HCT116 (cell line): ENCODE results near the gene HOTAIR. TPM values are rescaled to one million over a fixed set of nuclear protein-coding genes. Genes with fewer than 3 reads are reported as not detected.

Experiments
- ATAC-seq: fragments of 200-7000 bp; cut with Tn5 transposase; 2 replicates; pipeline ENCODE4 v1.9.1; 2020; ENCODE audit warnings: mild to moderate bottlenecking, moderate library complexity
- BruUV-seq: library from RNA; stranded (reverse); fragments of 400-500 nt; replicated peaks from 2 replicates; lab custom pipeline; 2021; lab: Mats Ljungman, UMichigan
- CTCF ChIA-PET: fragments of 300-600 bp; sonication (Branson Sonifier 250); formaldehyde crosslinking; loops from one replicate; lab custom pipeline; 2021; ENCODE audit warnings: antibody characterized with exemption; lab: Charles Lee
- POLR2A ChIA-PET: fragments of 300-600, 350-600 bp; sonication (Branson Sonifier 250); formaldehyde crosslinking; loops from one replicate; lab custom pipeline; 2021; ENCODE audit warnings: antibody characterized with exemption; lab: Charles Lee
- RAD21 ChIA-PET, 2 experiments: fragments of 300-600 bp; sonication (Branson Sonifier 250); formaldehyde crosslinking; loops; one replicate each; lab custom pipeline; 2023; ENCODE audit warnings: low total read pairs in 2 of 2; ENCODE audit not compliant: uncharacterized antibody in 2 of 2, unreplicated experiment in 2 of 2, low non-redundant PET in 1 of 2; lab: Charles Lee
- DNase-seq: peaks from one replicate; pipeline ENCODE4 v3.0.0-alpha.2; 2010; ENCODE audit warnings: low read depth, low spot score
- H2AFZ ChIP-seq: fragments of 200-600 bp; shearing (Covaris generic), sonication (generic); 2 replicates; pipeline ENCODE4 v1.6.1; 2017; ENCODE audit warnings: low read depth, mixed run types, mixed read lengths, antibody characterized with exemption, low read length; ENCODE audit not compliant: poor library complexity, severe bottlenecking
- H3K27ac ChIP-seq: 2 replicates; pipeline ENCODE4 v1.5.1; 2012; ENCODE audit warnings: low read depth, low read length
- H3K27me3 ChIP-seq: fragments of 200-600 bp; sonication (generic); 2 replicates; pipeline ENCODE4 v1.6.1; 2016; ENCODE audit warnings: mixed run types, low read length, mixed read lengths; ENCODE audit not compliant: insufficient read depth
- H3K36me3 ChIP-seq, 2 experiments: fragments of 200-500 bp in 1 of 2; fragments of 200-600 bp in 1 of 2; sonication (Bioruptor generic) in 1 of 2; sonication (generic) in 1 of 2; 2 replicates each; pipeline versions ENCODE4 v1.5.1 to v1.6.1; 2014 to 2016; ENCODE audit warnings: low read length in 2 of 2, inconsistent platforms in 1 of 2, mixed read lengths in 1 of 2, mixed run types in 1 of 2; ENCODE audit not compliant: insufficient read depth in 2 of 2, control insufficient read depth in 1 of 2
- H3K4me1 ChIP-seq, 2 experiments: fragments of 200-600 bp in 1 of 2; sonication (generic) in 1 of 2; 2 replicates each; pipeline versions ENCODE4 v1.5.1 to v1.6.1; 2012 to 2017; ENCODE audit warnings: low read length in 2 of 2, inconsistent platforms in 1 of 2, mild to moderate bottlenecking in 1 of 2, mixed read lengths in 1 of 2, mixed run types in 1 of 2, moderate library complexity in 1 of 2; ENCODE audit not compliant: insufficient read depth in 2 of 2, control insufficient read depth in 1 of 2
- H3K4me2 ChIP-seq: fragments of 200-600 bp; sonication (generic); 2 replicates; pipeline ENCODE4 v1.6.1; 2017; ENCODE audit warnings: mixed run types, low read length, mixed read lengths
- H3K4me3 ChIP-seq, 2 experiments: fragments of 200-600 bp in 1 of 2; sonication (generic) in 1 of 2; replicated peaks in 1 of 2; 2 replicates each; pipeline ENCODE4 v1.5.1; 2011 to 2016; ENCODE audit warnings: low read length in 2 of 2, control low read depth in 1 of 2, low read depth in 1 of 2, mild to moderate bottlenecking in 1 of 2, mixed read lengths in 1 of 2, mixed run types in 1 of 2
- H3K79me2 ChIP-seq: fragments of 200-600 bp; sonication (generic); 2 replicates; pipeline ENCODE4 v1.6.1; 2017; ENCODE audit warnings: mild to moderate bottlenecking, mixed run types, low read length, moderate library complexity, mixed read lengths; ENCODE audit not compliant: insufficient read depth
- H3K9ac ChIP-seq: fragments of 200-600 bp; sonication (generic); 2 replicates; pipeline ENCODE4 v1.6.1; 2016; ENCODE audit warnings: low read length, mixed read lengths
- H3K9me2 ChIP-seq: fragments of 200-600 bp; sonication (generic), shearing (Covaris generic); 2 replicates; pipeline ENCODE4 v1.6.1; 2017; ENCODE audit warnings: mixed run types, mild to moderate bottlenecking, moderate library complexity; ENCODE audit not compliant: insufficient read depth
- H3K9me3 ChIP-seq, 2 experiments: fragments of 200-500 bp in 1 of 2; fragments of 200-600 bp in 1 of 2; sonication (Bioruptor generic) in 1 of 2; sonication (generic) in 1 of 2; 2 replicates each; pipeline ENCODE4 v1.6.1; 2014 to 2017; ENCODE audit warnings: low read length in 2 of 2, mixed read lengths in 2 of 2, inconsistent platforms in 1 of 2, low read depth in 1 of 2, mild to moderate bottlenecking in 1 of 2, mixed run types in 1 of 2, moderate library complexity in 1 of 2; ENCODE audit not compliant: control insufficient read depth in 1 of 2, insufficient read depth in 1 of 2
- H4K20me1 ChIP-seq: fragments of 200-600 bp; sonication (generic), shearing (Covaris generic); 2 replicates; pipeline ENCODE4 v1.6.1; 2017; ENCODE audit warnings: mixed run types, mild to moderate bottlenecking, moderate library complexity; ENCODE audit not compliant: insufficient read depth
- CBX3 ChIP-seq: IDR thresholded peaks from 2 replicates; pipeline ENCODE4 v1.6.1; 2012; ENCODE audit warnings: low read depth
- ELF1 ChIP-seq: IDR thresholded peaks from 2 replicates; pipeline ENCODE4 v1.6.1; 2012; ENCODE audit warnings: low read depth, borderline replicate concordance
- EZH2phosphoT487 ChIP-seq: fragments of 200-600 bp; IDR thresholded peaks from 2 replicates; pipeline ENCODE4 v1.6.1; 2018; ENCODE audit warnings: antibody characterized with exemption, borderline replicate concordance
- JUND ChIP-seq: IDR thresholded peaks from 2 replicates; pipeline ENCODE4 v1.6.1; 2012
- POLR2AphosphoS5 ChIP-seq: IDR thresholded peaks from 2 replicates; pipeline ENCODE4 v1.6.1; 2011; ENCODE audit warnings: mild to moderate bottlenecking, low read depth, low read length, moderate library complexity
- RAD21 ChIP-seq: IDR thresholded peaks from 2 replicates; pipeline ENCODE4 v1.6.1; 2012; ENCODE audit warnings: low read depth, mild to moderate bottlenecking
- SRF ChIP-seq: IDR thresholded peaks from 2 replicates; pipeline ENCODE4 v1.6.1; 2012; ENCODE audit warnings: low read depth
- TCF7L2 ChIP-seq: IDR thresholded peaks from 2 replicates; pipeline ENCODE4 v1.7.0; 2011; ENCODE audit warnings: borderline replicate concordance, inconsistent platforms; ENCODE audit not compliant: insufficient read depth, insufficient read length; ENCODE audit errors: extremely low read depth
- YY1 ChIP-seq: IDR thresholded peaks from 2 replicates; pipeline ENCODE4 v1.6.1; 2011; ENCODE audit warnings: low read length, low read depth, moderate library complexity, mild to moderate bottlenecking; ENCODE audit not compliant: insufficient replicate concordance; ENCODE audit errors: extremely low read depth
- ZFX ChIP-seq: fragments of 450-650 bp; IDR thresholded peaks from 2 replicates; pipeline ENCODE4 v1.6.1; 2017
- intact Hi-C: fragments of 100-400 bp; cut with micrococcal nuclease; formaldehyde crosslinking; loops from 2 replicates; pipeline ENCODE4 v1.10.0; 2022
- total RNA-seq: library from RNA; stranded (reverse); gene quantifications from one replicate; pipeline ENCODE4 v1.2.1, GENCODE V29; 2021; ENCODE audit not compliant: unreplicated experiment
- TF ChIP-seq, protein P1 (sequence below): IDR thresholded peaks from 2 replicates; pipeline ENCODE4 v1.6.1; 2012
- TF ChIP-seq, protein P2 (sequence below), 3 experiments: fragments of 200-600 bp in 1 of 3; sonication (generic) in 1 of 3; IDR thresholded peaks in 2 of 3; conservative IDR thresholded peaks in 1 of 3; 2 replicates each; pipeline ENCODE4 v1.5.1; 2012 to 2017; ENCODE audit warnings: low read depth in 2 of 3, low read length in 2 of 3, antibody characterized with exemption in 1 of 3, borderline replicate concordance in 1 of 3, control low read depth in 1 of 3, mild to moderate bottlenecking in 1 of 3, mixed read lengths in 1 of 3, mixed run types in 1 of 3, moderate library complexity in 1 of 3; ENCODE audit not compliant: insufficient read depth in 1 of 3
- TF ChIP-seq, protein P3 (sequence below): IDR thresholded peaks from 2 replicates; pipeline ENCODE4 v1.6.1; 2012; ENCODE audit warnings: low read depth

HOTAIR gene
- total RNA-seq, 1 experiment from 2014 or later, result 0.25 TPM

DNA sequence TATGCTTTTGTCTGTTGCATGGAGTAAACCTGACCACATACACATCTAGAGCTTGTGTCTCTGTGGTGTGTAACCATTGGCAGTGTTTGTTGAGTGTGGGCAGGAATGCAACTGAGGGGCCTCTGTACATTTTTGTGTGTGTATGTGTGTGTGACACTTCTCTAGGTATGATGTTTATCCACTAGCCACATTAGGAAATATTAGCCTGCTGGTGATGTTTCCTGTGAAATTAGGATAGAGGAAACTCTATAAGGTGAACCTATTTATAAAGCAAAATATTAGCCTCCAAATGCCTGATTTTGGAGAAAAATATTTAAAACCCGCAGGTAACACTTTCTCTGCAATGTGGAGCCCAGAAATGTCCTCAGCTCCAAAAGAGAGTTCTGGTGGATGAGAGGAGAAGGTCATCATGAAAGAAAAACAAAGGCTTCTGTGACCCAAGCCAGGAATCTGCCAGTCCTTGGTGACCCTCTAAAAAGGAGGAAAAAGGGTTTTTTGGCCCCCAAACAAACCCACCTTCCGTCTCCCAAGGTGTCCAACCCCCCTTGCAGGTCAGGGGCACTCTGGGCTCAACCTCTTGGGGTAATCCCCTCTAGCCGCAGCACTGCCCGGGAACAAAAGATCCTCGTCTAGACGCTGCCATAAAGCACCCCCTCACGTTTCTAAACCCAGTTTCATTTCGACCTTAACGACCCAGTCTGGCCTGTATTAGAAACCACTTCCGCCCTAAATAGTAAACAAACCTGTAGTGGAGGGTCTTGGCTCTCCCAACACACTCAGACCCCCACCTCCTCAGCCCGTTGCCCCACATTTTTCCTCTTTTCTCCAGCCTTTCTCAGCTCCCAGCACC, 3.1 kb upstream of the HOTAIR start (continued):
- TF ChIP-seq SRF, result no peak
- TF ChIP-seq, all 23 proteins: peak for 0

DNA sequence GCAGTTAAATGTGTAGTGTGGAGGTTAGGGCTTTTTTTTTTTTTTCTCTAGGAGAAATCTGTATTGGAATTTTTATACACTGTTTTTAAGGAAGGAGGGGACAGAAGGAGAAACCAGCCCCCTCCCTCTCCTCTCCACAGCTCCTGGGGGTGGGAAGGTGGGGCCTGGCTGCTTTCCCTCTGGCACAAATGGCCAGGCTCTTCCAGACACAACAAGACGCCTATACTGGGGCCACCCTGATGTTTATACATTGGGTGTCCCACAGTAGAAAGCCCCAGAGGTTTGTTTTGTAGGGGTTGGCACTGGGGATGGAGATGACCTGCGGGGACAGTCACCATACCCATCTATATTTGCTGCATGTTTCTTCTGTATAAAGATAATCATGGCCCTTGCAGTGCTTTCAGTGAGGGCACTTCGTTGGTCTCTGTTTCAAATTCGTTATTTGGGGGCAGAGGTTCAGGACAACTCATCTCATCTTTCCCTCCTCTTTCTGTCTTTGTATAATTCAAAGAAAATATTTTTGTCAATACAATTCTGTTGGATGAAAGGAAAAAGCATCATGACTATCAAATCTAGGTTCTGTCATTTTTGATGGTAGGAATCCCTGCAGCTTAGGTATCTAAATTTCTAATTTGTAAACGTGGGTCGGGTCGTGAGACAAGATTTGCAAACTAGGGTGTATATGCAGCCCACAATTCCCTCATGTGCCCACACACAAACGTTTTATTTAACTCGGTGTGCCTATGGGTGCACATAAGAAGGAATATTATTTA, 2.3 kb upstream of the HOTAIR start:
- BruUV-seq, result no TSS peak
- ATAC-seq (no peak), DNase-seq (no peak)
- Histone ChIP-seq H4K20me1 (no peaks in the 10 kb centered on the region), H3K4me1 (peaks cover 0 to 14% of the 10 kb centered on the region in 2 experiments; a peak in 2 of 4 replicates), H3K27ac (no peak overlapping the region), H3K27me3 (no peaks in the 10 kb centered on the region), H3K36me3 (no peaks in the 10 kb centered on the region), H3K9ac (no peak overlapping the region), H3K4me2 (no peak overlapping the region), H3K9me2 (no peaks in the 10 kb centered on the region), H2AFZ (no peak overlapping the region), H3K79me2 (no peaks in the 10 kb centered on the region), H3K4me3 (no peak overlapping the region), H3K9me3 (no peaks in the 10 kb centered on the region)
- CTCF ChIA-PET, result interaction anchor here (1.1 to 1.4 kb wide), 3 partner anchors 8 to 231 kb away, joined by 3 to 7 read pairs (median 4); partner anchors contain the start of gene HOXC10
- no peak for TF ChIP-seq JUND
- TF ChIP-seq POLR2AphosphoS5, result no peak
- TF ChIP-seq ELF1, result no peak
- no peak for TF ChIP-seq CBX3
- TF ChIP-seq, protein P1, sequence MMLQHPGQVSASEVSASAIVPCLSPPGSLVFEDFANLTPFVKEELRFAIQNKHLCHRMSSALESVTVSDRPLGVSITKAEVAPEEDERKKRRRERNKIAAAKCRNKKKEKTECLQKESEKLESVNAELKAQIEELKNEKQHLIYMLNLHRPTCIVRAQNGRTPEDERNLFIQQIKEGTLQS, result no peak
- TF ChIP-seq ZFX, result no peak
- no peak for TF ChIP-seq TCF7L2
- TF ChIP-seq, protein P2, sequence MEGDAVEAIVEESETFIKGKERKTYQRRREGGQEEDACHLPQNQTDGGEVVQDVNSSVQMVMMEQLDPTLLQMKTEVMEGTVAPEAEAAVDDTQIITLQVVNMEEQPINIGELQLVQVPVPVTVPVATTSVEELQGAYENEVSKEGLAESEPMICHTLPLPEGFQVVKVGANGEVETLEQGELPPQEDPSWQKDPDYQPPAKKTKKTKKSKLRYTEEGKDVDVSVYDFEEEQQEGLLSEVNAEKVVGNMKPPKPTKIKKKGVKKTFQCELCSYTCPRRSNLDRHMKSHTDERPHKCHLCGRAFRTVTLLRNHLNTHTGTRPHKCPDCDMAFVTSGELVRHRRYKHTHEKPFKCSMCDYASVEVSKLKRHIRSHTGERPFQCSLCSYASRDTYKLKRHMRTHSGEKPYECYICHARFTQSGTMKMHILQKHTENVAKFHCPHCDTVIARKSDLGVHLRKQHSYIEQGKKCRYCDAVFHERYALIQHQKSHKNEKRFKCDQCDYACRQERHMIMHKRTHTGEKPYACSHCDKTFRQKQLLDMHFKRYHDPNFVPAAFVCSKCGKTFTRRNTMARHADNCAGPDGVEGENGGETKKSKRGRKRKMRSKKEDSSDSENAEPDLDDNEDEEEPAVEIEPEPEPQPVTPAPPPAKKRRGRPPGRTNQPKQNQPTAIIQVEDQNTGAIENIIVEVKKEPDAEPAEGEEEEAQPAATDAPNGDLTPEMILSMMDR (IDR thresholded peaks at IDR 0.05 in 2 of 3, conservative IDR thresholded peaks at IDR 0.05 in 1 of 3; ENCODE audit: borderline replicate concordance in 1 of 3, insufficient read depth in 1 of 3, low read depth in 2 of 3, low read length in 2 of 3), result no peak
- no peak for TF ChIP-seq RAD21
- TF ChIP-seq, protein P3, sequence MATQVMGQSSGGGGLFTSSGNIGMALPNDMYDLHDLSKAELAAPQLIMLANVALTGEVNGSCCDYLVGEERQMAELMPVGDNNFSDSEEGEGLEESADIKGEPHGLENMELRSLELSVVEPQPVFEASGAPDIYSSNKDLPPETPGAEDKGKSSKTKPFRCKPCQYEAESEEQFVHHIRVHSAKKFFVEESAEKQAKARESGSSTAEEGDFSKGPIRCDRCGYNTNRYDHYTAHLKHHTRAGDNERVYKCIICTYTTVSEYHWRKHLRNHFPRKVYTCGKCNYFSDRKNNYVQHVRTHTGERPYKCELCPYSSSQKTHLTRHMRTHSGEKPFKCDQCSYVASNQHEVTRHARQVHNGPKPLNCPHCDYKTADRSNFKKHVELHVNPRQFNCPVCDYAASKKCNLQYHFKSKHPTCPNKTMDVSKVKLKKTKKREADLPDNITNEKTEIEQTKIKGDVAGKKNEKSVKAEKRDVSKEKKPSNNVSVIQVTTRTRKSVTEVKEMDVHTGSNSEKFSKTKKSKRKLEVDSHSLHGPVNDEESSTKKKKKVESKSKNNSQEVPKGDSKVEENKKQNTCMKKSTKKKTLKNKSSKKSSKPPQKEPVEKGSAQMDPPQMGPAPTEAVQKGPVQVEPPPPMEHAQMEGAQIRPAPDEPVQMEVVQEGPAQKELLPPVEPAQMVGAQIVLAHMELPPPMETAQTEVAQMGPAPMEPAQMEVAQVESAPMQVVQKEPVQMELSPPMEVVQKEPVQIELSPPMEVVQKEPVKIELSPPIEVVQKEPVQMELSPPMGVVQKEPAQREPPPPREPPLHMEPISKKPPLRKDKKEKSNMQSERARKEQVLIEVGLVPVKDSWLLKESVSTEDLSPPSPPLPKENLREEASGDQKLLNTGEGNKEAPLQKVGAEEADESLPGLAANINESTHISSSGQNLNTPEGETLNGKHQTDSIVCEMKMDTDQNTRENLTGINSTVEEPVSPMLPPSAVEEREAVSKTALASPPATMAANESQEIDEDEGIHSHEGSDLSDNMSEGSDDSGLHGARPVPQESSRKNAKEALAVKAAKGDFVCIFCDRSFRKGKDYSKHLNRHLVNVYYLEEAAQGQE, result no peak
- TF ChIP-seq YY1, result no peak
- no peak for TF ChIP-seq EZH2phosphoT487
- RAD21 ChIA-PET, result no interaction called here
- intact Hi-C loops, result no loop called here
- POLR2A ChIA-PET, result no interaction called here
